K562 (cell line): ENCODE data around the gene ATXN2L. TPM values are rescaled to one million over a fixed set of nuclear protein-coding genes. Genes with fewer than 3 reads are reported as not detected.
A peak's percentile ranks its signal among the peaks of the same experiment; 100 is the strongest.

Experiments
- CBX8 ChIP-seq: fragments of 200-600 bp; sonication (generic); IDR thresholded peaks from 2 replicates; pipeline ENCODE4 v1.6.1; 2012; ENCODE audit warnings: borderline replicate concordance, mixed run types, low read depth, mild to moderate bottlenecking, moderate library complexity, mixed read lengths, low read length, control low read depth, inconsistent platforms; ENCODE audit not compliant: poor library complexity, severe bottlenecking; ENCODE audit errors: extremely low read depth
- CREBBP ChIP-seq: IDR thresholded peaks from one replicate; pipeline ENCODE4 v1.6.1; 2012; ENCODE audit warnings: low read depth, mild to moderate bottlenecking, control low read depth, inconsistent platforms, low read length
- CSDE1 ChIP-seq, 2 experiments: fragments of 450-650 bp; IDR thresholded peaks; 2 replicates each; pipeline ENCODE4 v1.6.1; 2016; ENCODE audit warnings: mild to moderate bottlenecking in 1 of 2
- GTF2E2 ChIP-seq: fragments of 200-800 bp; sonication (Bioruptor generic); IDR thresholded peaks from 2 replicates; pipeline ENCODE4 v1.6.1; 2016; ENCODE audit warnings: missing genetic modification characterization, missing compliant biosample characterization
- MECOM ChIP-seq: fragments of 250-450 bp; sonication (Bioruptor Pico); IDR thresholded peaks from 2 replicates; pipeline ENCODE4 v1.8.0; 2022; ENCODE audit warnings: inconsistent platforms
- NCOA4 ChIP-seq: fragments of 450-650 bp; IDR thresholded peaks from 2 replicates; pipeline ENCODE4 v1.6.1; 2018; ENCODE audit warnings: mild to moderate bottlenecking; ENCODE audit not compliant: partially characterized antibody
- SIN3A ChIP-seq, 2 experiments: fragments of 150-350 bp in 1 of 2; IDR thresholded peaks; 2 replicates each; pipeline ENCODE4 v1.6.1; 2011 to 2016; ENCODE audit warnings: borderline replicate concordance in 2 of 2, low read depth in 2 of 2, low read length in 2 of 2, mild to moderate bottlenecking in 2 of 2, moderate library complexity in 2 of 2; ENCODE audit not compliant: control insufficient read depth in 1 of 2
- SMARCA5 ChIP-seq: fragments of 450-650 bp; IDR thresholded peaks from 2 replicates; pipeline ENCODE4 v1.6.1; 2016
- TSC22D4 ChIP-seq: fragments of 450-650 bp; IDR thresholded peaks from 2 replicates; pipeline ENCODE4 v1.6.1; 2016; ENCODE audit warnings: missing genetic modification characterization, missing biosample characterization, control low read depth
- U2AF2 ChIP-seq: fragments of 200-400 bp; formaldehyde crosslinking; optimal IDR thresholded peaks from 2 replicates; pipeline ENCODE3; 2017; ENCODE audit warnings: low read depth, mild to moderate bottlenecking, low read length
- ZBTB5 ChIP-seq: fragments of 450-650 bp; IDR thresholded peaks from 2 replicates; pipeline ENCODE4 v1.6.1; 2017; ENCODE audit warnings: antibody characterized with exemption
- ZBTB7A ChIP-seq: IDR thresholded peaks from 2 replicates; pipeline ENCODE4 v1.6.1; 2011; ENCODE audit warnings: low read depth, mild to moderate bottlenecking, low read length, moderate library complexity, borderline replicate concordance; ENCODE audit not compliant: control insufficient read depth
- ZNF217 ChIP-seq: sonication (generic); formaldehyde crosslinking; IDR thresholded peaks from 2 replicates; pipeline ENCODE4 v1.8.0; 2022; ENCODE audit warnings: mild to moderate bottlenecking, missing genetic modification reagents
- ZNF644 ChIP-seq: fragments of 200-800 bp; sonication (Bioruptor generic); IDR thresholded peaks from 2 replicates; pipeline ENCODE4 v1.6.1; 2016; ENCODE audit warnings: low read depth, missing genetic modification characterization, missing compliant biosample characterization
- polyA plus RNA-seq, 8 experiments: library from polyadenylated mRNA; depleted of rRNA in 4 of 8; stranded (reverse) in 5 of 8; unstranded in 3 of 8; fragments of >200 nt; fragmentation: Nextera tagmentation in 2 of 8; fragmentation: Illumina TruSeq in 1 of 8; extraction: Ambion mirVana in 2 of 8; extraction: Trizol in 1 of 8; gene quantifications; 2 replicates each; pipeline versions ENCODE4 v1.2.1 to v1.2.3, GENCODE V29; 2011 to 2014; ENCODE audit warnings: inconsistent platforms in 1 of 8, missing spikeins in 1 of 8
- total RNA-seq, 7 experiments: library from RNA; depleted of rRNA in 6 of 7; stranded (reverse); fragments of >200 nt in 6 of 7; fragmentation: Illumina TruSeq in 2 of 7; extraction: Trizol in 2 of 7; gene quantifications; 2 replicates each; pipeline versions ENCODE4 v1.2.1 to v1.2.3, GENCODE V29; 2011 to 2021; ENCODE audit warnings: low replicate concordance in 1 of 7
- TF ChIP-seq, protein P1 (sequence below): sonication (generic); formaldehyde crosslinking; IDR thresholded peaks from 2 replicates; pipeline ENCODE4 v1.4.0; 2020; ENCODE audit warnings: mild to moderate bottlenecking, missing genetic modification reagents

The ATXN2L gene
- total and polyA plus RNA-seq, 9 of the 15 experiments (the other 6 are each of a cell fraction or from before 2014, with no cell fraction given) = 3.8 to 280 (median 37.2) TPM

DNA sequence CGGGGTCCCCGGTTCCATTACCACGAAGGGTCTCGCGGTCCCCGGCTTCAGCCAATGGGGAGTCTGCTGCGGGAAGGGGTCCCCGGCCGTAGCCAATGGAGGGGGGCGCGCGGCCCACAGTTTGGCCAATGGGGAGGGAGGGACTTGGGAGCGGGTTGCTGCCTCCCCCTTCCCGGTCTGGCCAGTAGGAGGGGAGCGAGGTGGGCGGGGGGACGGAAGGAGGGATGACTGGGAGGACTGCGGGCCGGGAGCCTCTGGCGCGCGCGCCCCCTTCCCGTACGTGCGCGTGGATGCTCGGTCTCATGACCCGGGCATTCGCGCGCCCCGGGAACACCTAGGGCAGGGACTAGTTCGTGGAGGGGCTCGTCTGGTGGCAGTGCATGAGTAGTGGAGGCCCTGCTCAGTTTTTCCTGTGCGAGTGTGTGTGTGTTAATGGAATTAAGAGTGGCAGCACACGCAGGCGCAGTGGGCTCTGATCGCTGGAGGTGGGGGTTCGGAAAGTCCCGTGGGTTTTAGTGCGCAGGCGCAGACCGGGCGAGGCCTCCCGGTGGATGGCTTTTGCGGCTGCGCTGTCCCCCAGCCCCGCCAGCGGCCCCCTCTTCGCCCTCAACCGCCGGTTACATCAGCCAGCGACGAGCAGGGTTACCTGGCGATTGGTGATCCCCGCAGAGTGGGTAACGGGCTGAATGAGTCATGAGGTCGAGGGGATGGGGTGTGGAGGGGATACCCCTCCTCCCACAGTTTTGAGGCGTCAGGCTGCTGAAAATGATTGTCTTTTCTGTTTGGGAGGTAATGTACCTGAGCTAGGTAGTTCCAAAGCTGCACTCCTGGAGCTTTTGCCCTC, 1.3 kb downstream of the ATXN2L start (continued):
- no peak for TF ChIP-seq GTF2E2 (tag)
- TF ChIP-seq SMARCA5 = no peak
- no peak for TF ChIP-seq U2AF2
- TF ChIP-seq CSDE1 (IDR thresholded peaks at IDR 0.05) = no peak
- TF ChIP-seq CBX8 = no peak
- TF ChIP-seq NCOA4 = no peak
- no peak for TF ChIP-seq ZNF644 (tag)
- no peak for TF ChIP-seq ZBTB5
- TF ChIP-seq CREBBP = no peak
- peak; percentile 40 to 75; a peak in 2 of 4 replicates for TF ChIP-seq SIN3A (IDR thresholded peaks at IDR 0.05; ENCODE audit: borderline replicate concordance in 2 of 2, control insufficient read depth in 1 of 2, low read depth in 2 of 2, low read length in 2 of 2)
- peak; percentile 94 for TF ChIP-seq ZBTB7A
- TF ChIP-seq, protein P1, sequence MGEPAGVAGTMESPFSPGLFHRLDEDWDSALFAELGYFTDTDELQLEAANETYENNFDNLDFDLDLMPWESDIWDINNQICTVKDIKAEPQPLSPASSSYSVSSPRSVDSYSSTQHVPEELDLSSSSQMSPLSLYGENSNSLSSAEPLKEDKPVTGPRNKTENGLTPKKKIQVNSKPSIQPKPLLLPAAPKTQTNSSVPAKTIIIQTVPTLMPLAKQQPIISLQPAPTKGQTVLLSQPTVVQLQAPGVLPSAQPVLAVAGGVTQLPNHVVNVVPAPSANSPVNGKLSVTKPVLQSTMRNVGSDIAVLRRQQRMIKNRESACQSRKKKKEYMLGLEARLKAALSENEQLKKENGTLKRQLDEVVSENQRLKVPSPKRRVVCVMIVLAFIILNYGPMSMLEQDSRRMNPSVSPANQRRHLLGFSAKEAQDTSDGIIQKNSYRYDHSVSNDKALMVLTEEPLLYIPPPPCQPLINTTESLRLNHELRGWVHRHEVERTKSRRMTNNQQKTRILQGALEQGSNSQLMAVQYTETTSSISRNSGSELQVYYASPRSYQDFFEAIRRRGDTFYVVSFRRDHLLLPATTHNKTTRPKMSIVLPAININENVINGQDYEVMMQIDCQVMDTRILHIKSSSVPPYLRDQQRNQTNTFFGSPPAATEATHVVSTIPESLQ = no peak
- TF ChIP-seq ZNF217 (CRISPR knock-in tag) = no peak
- TF ChIP-seq MECOM (CRISPR knock-in tag) = no peak
- no peak for TF ChIP-seq TSC22D4 (tag)
